Sigmoid colon (tissue), 4 donors: ENCODE data around the gene CRB3.

ENCODE experiments used
- CTCF ChIP-seq, 4 experiments: fragments of 450-650 bp in 3 of 4; fragments of 200-600 bp in 1 of 4; IDR thresholded peaks; one replicate each; pipeline ENCODE4 v1.5.1; 2016 to 2019; ENCODE audit warnings: antibody characterized with exemption in 4 of 4, mild to moderate bottlenecking in 3 of 4, moderate library complexity in 2 of 4
- EP300 ChIP-seq, 4 donors: sonication (generic); formaldehyde crosslinking; IDR thresholded peaks; one replicate each; pipeline ENCODE4 v1.6.1; 2017; ENCODE audit warnings: antibody characterized with exemption in 4 of 4
- POLR2A ChIP-seq, 2 donors: fragments of 450-650 bp; IDR thresholded peaks; one replicate each; pipeline ENCODE4 v1.6.1; 2016; ENCODE audit warnings: antibody characterized with exemption in 2 of 2, mild to moderate bottlenecking in 2 of 2, moderate library complexity in 2 of 2
- POLR2AphosphoS5 ChIP-seq, 4 donors: sonication (generic); formaldehyde crosslinking; IDR thresholded peaks; one replicate each; pipeline ENCODE4 v1.6.1; 2017; ENCODE audit warnings: antibody characterized with exemption in 4 of 4

GRCh38 chr19:6480848-6481415, 16.9 kb downstream of the CRB3 start:
- no peak for TF ChIP-seq POLR2A (IDR thresholded peaks at IDR 0.05)
- no peak for TF ChIP-seq CTCF (IDR thresholded peaks at IDR 0.05)
- no peak for TF ChIP-seq EP300 (IDR thresholded peaks at IDR 0.05)
- TF ChIP-seq POLR2AphosphoS5 (IDR thresholded peaks at IDR 0.05) = no peak
